GM21619 (cell line): ENCODE results near the gene MUS81.

Source experiments
- ATAC-seq: cut with Tn5 transposase; IDR thresholded peaks from one replicate; pipeline ENCODE4 v1.9.1; 2021; ENCODE audit not compliant: unreplicated experiment

Gene MUS81

GRCh38 chr11:65859812-65860277, 388 bp upstream of the MUS81 start:
- no peak for ATAC-seq

- ATAC-seq = no peak
Measured at GRCh38 chr11:65861165-65861505, 902 bp downstream of the MUS81 start.

GRCh38 chr11:65861533-65862183, 1.4 kb downstream of the MUS81 start:
- no peak for ATAC-seq

GRCh38 chr11:65862191-65862735, 2.0 kb downstream of the MUS81 start:
- no peak for ATAC-seq

- no peak for ATAC-seq
Measured at GRCh38 chr11:65862941-65863888, 3.0 kb downstream of the MUS81 start.

- ATAC-seq = no peak
Measured at GRCh38 chr11:65863889-65864705, 3.9 kb downstream of the MUS81 start.

- no peak for ATAC-seq
Measured at GRCh38 chr11:65864706-65865471, 4.7 kb downstream of the MUS81 start.

GRCh38 chr11:65865550-65866172, 5.4 kb downstream of the MUS81 start:
- ATAC-seq = no peak

GRCh38 chr11:65866509-65867283, 6.5 kb downstream of the MUS81 start:
- no peak for ATAC-seq

GRCh38 chr11:65867284-65868071, 7.2 kb downstream of the MUS81 start:
- no peak for ATAC-seq

- ATAC-seq = no peak
Measured at GRCh38 chr11:65868076-65868667, 7.9 kb downstream of the MUS81 start.

- ATAC-seq = no peak
Measured at GRCh38 chr11:65868907-65869306, 8.7 kb downstream of the MUS81 start.

GRCh38 chr11:65869643-65870306, 9.5 kb downstream of the MUS81 start:
- no peak for ATAC-seq

- ATAC-seq = no peak
Measured at GRCh38 chr11:65870307-65870658, 10.1 kb downstream of the MUS81 start.

- ATAC-seq = no peak
Measured at GRCh38 chr11:65870706-65871681, 10.8 kb downstream of the MUS81 start.

GRCh38 chr11:65871811-65872548, 11.7 kb downstream of the MUS81 start:
- ATAC-seq = no peak
